Parathyroid adenoma (tissue), 2 donors: Measurements from ENCODE around the gene EEF1A2.

Experiments
- H2AFZ ChIP-seq: fragments of 300-600 bp; sonication (generic); one replicate; pipeline ENCODE4 v1.7.0; 2017; ENCODE audit warnings: antibody characterized with exemption, mild to moderate bottlenecking
- H3K27ac ChIP-seq: fragments of 300-600 bp; sonication (generic); one replicate; pipeline ENCODE4 v1.7.0; 2017
- H3K27me3 ChIP-seq: fragments of 300-600 bp; sonication (generic); one replicate; pipeline ENCODE4 v1.7.0; 2017; ENCODE audit warnings: low read length; ENCODE audit not compliant: control insufficient read depth, insufficient read depth
- H3K36me3 ChIP-seq: fragments of 300-600 bp; sonication (generic); one replicate; pipeline ENCODE4 v1.7.0; 2017; ENCODE audit warnings: low read length; ENCODE audit not compliant: control insufficient read depth, insufficient read depth
- H3K4me1 ChIP-seq: fragments of 300-600 bp; sonication (generic); one replicate; pipeline ENCODE4 v1.7.0; 2017; ENCODE audit warnings: control low read depth
- H3K4me2 ChIP-seq: fragments of 300-600 bp; sonication (generic); one replicate; pipeline ENCODE4 v1.7.0; 2017; ENCODE audit warnings: low read length
- H3K4me3 ChIP-seq: fragments of 300-600 bp; sonication (generic); one replicate; pipeline ENCODE4 v1.7.0; 2017; ENCODE audit warnings: low read depth, low read length
- H3K79me2 ChIP-seq: fragments of 300-600 bp; sonication (generic); one replicate; pipeline ENCODE4 v1.7.0; 2017; ENCODE audit warnings: control low read depth
- H3K9ac ChIP-seq: fragments of 300-600 bp; sonication (generic); one replicate; pipeline ENCODE4 v1.7.0; 2017; ENCODE audit warnings: mild to moderate bottlenecking
- H3K9me3 ChIP-seq: fragments of 300-600 bp; sonication (generic); one replicate; pipeline ENCODE4 v1.7.0; 2017; ENCODE audit warnings: low read length; ENCODE audit not compliant: control insufficient read depth
- TF ChIP-seq, protein P1 (sequence below): fragments of 300-600 bp; sonication (generic); IDR thresholded peaks from one replicate; pipeline ENCODE4 v1.7.0; 2017; ENCODE audit warnings: antibody characterized with exemption, mild to moderate bottlenecking
- donor health status: primary hyperparathyroidism.

EEF1A2 gene

DNA sequence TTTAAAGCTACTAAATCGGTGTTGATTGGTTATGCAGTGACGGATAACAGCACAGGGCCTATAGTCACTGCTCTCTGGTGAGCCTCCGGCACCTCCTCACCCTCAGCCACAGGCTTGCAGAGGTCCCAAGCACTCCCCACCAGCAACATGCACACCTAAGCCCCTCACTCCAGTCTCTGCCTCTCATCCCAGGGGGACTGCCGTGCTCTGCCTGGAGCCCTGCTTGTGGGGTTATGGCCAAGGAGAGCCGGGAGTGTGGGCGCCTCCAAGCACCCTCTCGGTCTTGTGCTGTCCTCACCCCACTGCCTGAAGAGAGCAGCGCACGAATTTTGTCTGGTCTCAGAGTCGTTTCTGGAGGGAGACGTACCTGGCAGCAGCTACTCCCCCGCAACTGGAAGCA is 6.8 kb upstream of the EEF1A2 start:
- Histone ChIP-seq H3K4me1 (no peaks in the 10 kb centered on the region), H2AFZ (no peak overlapping the region), H3K9me3 (no peaks in the 10 kb centered on the region), H3K36me3 (no peaks in the 10 kb centered on the region), H3K9ac (no peak overlapping the region), H3K4me3 (no peak overlapping the region), H3K27ac (no peak overlapping the region), H3K79me2 (no peaks in the 10 kb centered on the region), H3K4me2 (no peak overlapping the region), H3K27me3 (no peaks in the 10 kb centered on the region)
- TF ChIP-seq, protein P1, sequence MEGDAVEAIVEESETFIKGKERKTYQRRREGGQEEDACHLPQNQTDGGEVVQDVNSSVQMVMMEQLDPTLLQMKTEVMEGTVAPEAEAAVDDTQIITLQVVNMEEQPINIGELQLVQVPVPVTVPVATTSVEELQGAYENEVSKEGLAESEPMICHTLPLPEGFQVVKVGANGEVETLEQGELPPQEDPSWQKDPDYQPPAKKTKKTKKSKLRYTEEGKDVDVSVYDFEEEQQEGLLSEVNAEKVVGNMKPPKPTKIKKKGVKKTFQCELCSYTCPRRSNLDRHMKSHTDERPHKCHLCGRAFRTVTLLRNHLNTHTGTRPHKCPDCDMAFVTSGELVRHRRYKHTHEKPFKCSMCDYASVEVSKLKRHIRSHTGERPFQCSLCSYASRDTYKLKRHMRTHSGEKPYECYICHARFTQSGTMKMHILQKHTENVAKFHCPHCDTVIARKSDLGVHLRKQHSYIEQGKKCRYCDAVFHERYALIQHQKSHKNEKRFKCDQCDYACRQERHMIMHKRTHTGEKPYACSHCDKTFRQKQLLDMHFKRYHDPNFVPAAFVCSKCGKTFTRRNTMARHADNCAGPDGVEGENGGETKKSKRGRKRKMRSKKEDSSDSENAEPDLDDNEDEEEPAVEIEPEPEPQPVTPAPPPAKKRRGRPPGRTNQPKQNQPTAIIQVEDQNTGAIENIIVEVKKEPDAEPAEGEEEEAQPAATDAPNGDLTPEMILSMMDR: no peak

DNA sequence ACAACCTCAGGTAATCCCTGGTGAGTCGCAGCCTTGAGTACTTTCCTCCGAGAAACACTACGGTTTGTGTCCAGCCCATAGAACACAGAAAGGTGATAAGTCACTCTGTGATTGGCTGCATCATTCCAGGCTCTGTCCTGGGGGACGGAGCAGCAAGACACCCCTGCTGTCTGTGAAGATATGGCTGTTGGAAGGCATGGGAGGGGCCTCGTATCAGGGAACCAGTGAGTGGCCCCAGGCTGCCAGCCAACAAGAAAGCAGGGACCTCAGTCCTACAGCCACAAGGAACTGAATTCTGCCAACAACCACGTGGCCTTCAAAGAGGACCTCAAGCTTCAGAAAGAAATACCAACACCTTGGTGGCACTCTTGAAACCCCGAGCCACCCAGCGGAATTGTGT is 6.4 kb upstream of the EEF1A2 start:
- no peak overlapping the region for H3K27ac ChIP-seq
- no peak overlapping the region for H2AFZ ChIP-seq
- H3K4me1 ChIP-seq: no peaks in the 10 kb centered on the region
- TF ChIP-seq, protein P1: no peak
- H3K9me3 ChIP-seq: no peaks in the 10 kb centered on the region
- no peaks in the 10 kb centered on the region for H3K36me3 ChIP-seq
- no peak overlapping the region for H3K4me3 ChIP-seq
- H3K27me3 ChIP-seq: no peaks in the 10 kb centered on the region
- H3K9ac ChIP-seq: no peak overlapping the region
- no peaks in the 10 kb centered on the region for H3K79me2 ChIP-seq
- no peak overlapping the region for H3K4me2 ChIP-seq

DNA sequence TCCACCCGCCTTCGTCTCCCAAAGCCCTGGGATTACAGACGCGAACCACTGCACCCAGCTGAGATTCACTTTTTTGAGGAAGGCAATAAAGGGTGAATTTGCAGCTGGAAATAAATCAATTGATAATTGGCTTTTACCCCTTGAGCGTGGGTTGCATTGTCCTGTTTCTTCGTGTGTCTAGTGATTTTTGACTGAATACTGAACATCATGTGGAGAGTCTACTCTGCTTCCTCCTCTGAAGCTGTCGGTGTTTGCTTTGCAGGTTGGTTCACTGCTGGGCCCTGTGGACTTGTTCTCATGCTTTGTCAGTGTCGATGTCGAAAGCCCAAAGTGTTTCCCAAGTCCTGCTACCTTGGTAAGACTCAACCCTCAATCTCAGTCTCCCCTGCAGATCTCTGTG is 5.8 kb upstream of the EEF1A2 start:
- H3K27me3 ChIP-seq: no peaks in the 10 kb centered on the region
- TF ChIP-seq, protein P1: no peak

DNA sequence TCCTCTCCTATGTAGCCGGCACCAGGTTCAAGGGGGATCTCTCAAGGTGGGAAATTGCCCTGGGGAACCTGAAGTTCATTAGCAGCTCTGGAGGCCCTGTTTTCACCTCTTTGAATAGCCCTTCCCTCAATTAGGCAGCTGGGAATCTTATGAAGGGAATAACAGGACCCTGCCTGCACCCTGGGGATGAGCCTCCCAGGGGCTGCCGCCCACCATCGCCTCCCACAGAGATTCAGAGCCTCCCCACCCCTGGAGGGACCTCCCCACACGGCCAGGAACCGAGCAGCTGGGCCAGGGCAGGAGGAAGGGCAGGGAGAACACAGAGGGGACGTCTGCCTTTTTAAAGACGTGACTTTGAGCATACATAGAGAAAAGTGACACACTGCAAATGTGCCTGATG is 4.6 kb upstream of the EEF1A2 start:
- Histone ChIP-seq H3K4me1 (no peaks in the 10 kb centered on the region), H3K36me3 (no peaks in the 10 kb centered on the region), H3K9ac (no peak overlapping the region), H3K27ac (no peak overlapping the region), H3K4me3 (no peak overlapping the region), H3K9me3 (no peaks in the 10 kb centered on the region), H3K27me3 (no peaks in the 10 kb centered on the region), H3K79me2 (no peaks in the 10 kb centered on the region), H3K4me2 (no peak overlapping the region), H2AFZ (no peak overlapping the region)
- TF ChIP-seq, protein P1: no peak

More for the DNA sequence above, 5.8 kb upstream of the EEF1A2 start:
- H3K4me1 ChIP-seq: no peaks in the 10 kb centered on the region
- no peak overlapping the region for H3K27ac ChIP-seq
- no peak overlapping the region for H3K4me3 ChIP-seq
- no peak overlapping the region for H3K4me2 ChIP-seq
- no peaks in the 10 kb centered on the region for H3K9me3 ChIP-seq
- H3K79me2 ChIP-seq: no peaks in the 10 kb centered on the region
- H3K36me3 ChIP-seq: no peaks in the 10 kb centered on the region
- no peak overlapping the region for H2AFZ ChIP-seq
- no peak overlapping the region for H3K9ac ChIP-seq

DNA sequence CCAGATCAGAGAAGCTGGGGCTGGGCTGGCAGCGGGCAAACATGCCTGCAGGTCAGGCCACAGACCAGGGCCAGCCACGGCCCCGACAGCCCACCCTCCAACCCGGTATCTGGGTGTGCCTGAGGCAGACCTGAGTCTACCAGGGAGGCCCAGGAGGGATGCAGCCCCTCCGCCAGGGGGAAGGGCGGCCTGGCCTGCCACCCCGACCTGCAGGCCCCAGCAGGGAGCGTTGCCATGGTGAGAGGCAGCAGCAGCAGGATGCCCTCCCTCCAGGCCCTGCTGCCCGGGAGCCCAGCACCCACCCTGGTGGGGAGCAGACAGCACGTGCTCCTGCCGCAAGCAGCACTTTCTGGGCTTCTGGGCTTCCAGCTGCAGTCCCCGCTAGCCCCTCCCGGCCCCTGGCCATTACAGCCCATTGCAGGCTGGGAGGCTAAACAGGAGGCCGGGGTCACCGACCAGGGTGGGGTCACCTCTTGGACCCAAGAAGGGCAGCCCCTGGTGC is 3.8 kb upstream of the EEF1A2 start:
- Histone ChIP-seq H3K79me2 (no peaks in the 10 kb centered on the region), H3K9ac (no peak overlapping the region), H3K27ac (no peak overlapping the region), H3K9me3 (no peaks in the 10 kb centered on the region), H3K27me3 (no peaks in the 10 kb centered on the region), H3K4me1 (no peaks in the 10 kb centered on the region), H2AFZ (no peak overlapping the region), H3K4me2 (no peak overlapping the region), H3K36me3 (no peaks in the 10 kb centered on the region), H3K4me3 (no peak overlapping the region)
- TF ChIP-seq, protein P1: no peak
